GM12891 (cell line): Measurements from ENCODE around the gene CSAD.

Experiments
- POLR2A ChIP-seq: IDR thresholded peaks from 2 replicates; pipeline ENCODE4 v1.6.1; 2011; ENCODE audit warnings: low read depth, low read length, control low read depth
- POLR2AphosphoS5 ChIP-seq: IDR thresholded peaks from 2 replicates; pipeline ENCODE4 v1.6.1; 2011; ENCODE audit warnings: low read depth, low read length, control low read depth

- TF ChIP-seq POLR2A, result 0 out of 2 replicates have a peak, but pooled peaks have one; percentile 24
- TF ChIP-seq POLR2AphosphoS5, result peak; percentile 58; the same call in 1 of the 2 replicates
Observed at GRCh38 chr12:53205747-53206419, 25.2 kb upstream of the CSAD start.
